Osteoblast (primary cell): ENCODE results near the gene CACNA1D. TPM values are rescaled to one million over a fixed set of nuclear protein-coding genes. Genes with fewer than 3 reads are reported as not detected.
A peak's percentile ranks its signal among the peaks of the same experiment; 100 is the strongest.

ENCODE experiments used
- DNase-seq: peaks from one replicate; pipeline ENCODE4 v3.0.0; 2011; ENCODE audit warnings: low spot score, mixed read lengths; ENCODE audit not compliant: insufficient read length; ENCODE audit errors: missing footprints
- H2AFZ ChIP-seq: 2 replicates; pipeline ENCODE4 v1.6.0; 2011; ENCODE audit warnings: mild to moderate bottlenecking, low read length
- H3K27ac ChIP-seq: 2 replicates; pipeline ENCODE4 v1.5.1; 2011; ENCODE audit warnings: mild to moderate bottlenecking, low read depth, low read length, moderate library complexity
- H3K27me3 ChIP-seq: 2 replicates; pipeline ENCODE4 v1.6.0; 2012; ENCODE audit warnings: mild to moderate bottlenecking, control low read depth, inconsistent platforms, low read length, moderate library complexity; ENCODE audit not compliant: insufficient read depth
- H3K36me3 ChIP-seq: 2 replicates; pipeline ENCODE4 v1.5.1; 2011; ENCODE audit warnings: mild to moderate bottlenecking, low read length, control low read depth, moderate library complexity; ENCODE audit not compliant: insufficient read depth
- H3K4me1 ChIP-seq: 2 replicates; pipeline ENCODE4 v1.5.1; 2011; ENCODE audit warnings: mild to moderate bottlenecking, low read length, control low read depth, moderate library complexity; ENCODE audit not compliant: insufficient read depth
- H3K4me2 ChIP-seq: 2 replicates; pipeline ENCODE4 v1.6.0; 2011; ENCODE audit warnings: mild to moderate bottlenecking, low read length; ENCODE audit not compliant: insufficient read depth
- H3K4me3 ChIP-seq: fragments of 200-600 bp; sonication (generic); 3 replicates; pipeline ENCODE4 v1.5.1; 2012; ENCODE audit warnings: mild to moderate bottlenecking, low read length, inconsistent platforms; ENCODE audit not compliant: insufficient read depth
- H3K79me2 ChIP-seq: 2 replicates; pipeline ENCODE4 v1.6.0; 2012; ENCODE audit warnings: mild to moderate bottlenecking, low read length, control low read depth, inconsistent platforms; ENCODE audit not compliant: insufficient read depth
- H3K9me3 ChIP-seq: 2 replicates; pipeline ENCODE4 v1.5.1; 2011; ENCODE audit warnings: low read depth, low read length, control low read depth
- H4K20me1 ChIP-seq: 2 replicates; pipeline ENCODE4 v1.6.0; 2012; ENCODE audit warnings: mild to moderate bottlenecking, low read length, control low read depth; ENCODE audit not compliant: insufficient read depth
- total RNA-seq: library from RNA; depleted of rRNA; stranded (reverse); fragments of >200 nt; gene quantifications from 2 replicates; pipeline ENCODE4 v1.2.3, GENCODE V29; 2012
- TF ChIP-seq, protein P1 (sequence below): IDR thresholded peaks from 2 replicates; pipeline ENCODE4 v1.5.1; 2011; ENCODE audit warnings: mild to moderate bottlenecking, low read depth, low read length, moderate library complexity; ENCODE audit errors: extremely low read depth

Gene CACNA1D
- total RNA-seq, 1 donor, result under 0.01 TPM

DNA sequence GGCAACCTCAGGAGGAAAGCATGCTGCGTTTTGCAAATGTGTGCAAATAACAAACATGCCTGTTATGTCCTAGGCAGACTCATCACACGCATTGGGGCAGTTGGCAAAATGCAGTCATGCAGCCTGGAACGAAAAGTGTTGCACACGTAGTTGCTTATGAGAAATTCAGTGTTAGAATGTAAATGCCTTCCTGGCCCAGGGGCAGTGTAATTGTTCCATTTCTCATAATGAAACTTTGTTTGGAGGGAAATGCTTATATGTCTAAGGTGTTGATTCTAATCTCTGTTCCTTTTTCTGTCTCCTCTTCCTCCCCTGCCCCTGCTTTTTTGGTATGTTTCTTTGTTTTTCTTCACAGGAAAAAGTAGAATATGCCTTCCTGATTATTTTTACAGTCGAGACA, 156.0 kb downstream of the CACNA1D start:
- TF ChIP-seq, protein P1, sequence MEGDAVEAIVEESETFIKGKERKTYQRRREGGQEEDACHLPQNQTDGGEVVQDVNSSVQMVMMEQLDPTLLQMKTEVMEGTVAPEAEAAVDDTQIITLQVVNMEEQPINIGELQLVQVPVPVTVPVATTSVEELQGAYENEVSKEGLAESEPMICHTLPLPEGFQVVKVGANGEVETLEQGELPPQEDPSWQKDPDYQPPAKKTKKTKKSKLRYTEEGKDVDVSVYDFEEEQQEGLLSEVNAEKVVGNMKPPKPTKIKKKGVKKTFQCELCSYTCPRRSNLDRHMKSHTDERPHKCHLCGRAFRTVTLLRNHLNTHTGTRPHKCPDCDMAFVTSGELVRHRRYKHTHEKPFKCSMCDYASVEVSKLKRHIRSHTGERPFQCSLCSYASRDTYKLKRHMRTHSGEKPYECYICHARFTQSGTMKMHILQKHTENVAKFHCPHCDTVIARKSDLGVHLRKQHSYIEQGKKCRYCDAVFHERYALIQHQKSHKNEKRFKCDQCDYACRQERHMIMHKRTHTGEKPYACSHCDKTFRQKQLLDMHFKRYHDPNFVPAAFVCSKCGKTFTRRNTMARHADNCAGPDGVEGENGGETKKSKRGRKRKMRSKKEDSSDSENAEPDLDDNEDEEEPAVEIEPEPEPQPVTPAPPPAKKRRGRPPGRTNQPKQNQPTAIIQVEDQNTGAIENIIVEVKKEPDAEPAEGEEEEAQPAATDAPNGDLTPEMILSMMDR, result no peak

DNA sequence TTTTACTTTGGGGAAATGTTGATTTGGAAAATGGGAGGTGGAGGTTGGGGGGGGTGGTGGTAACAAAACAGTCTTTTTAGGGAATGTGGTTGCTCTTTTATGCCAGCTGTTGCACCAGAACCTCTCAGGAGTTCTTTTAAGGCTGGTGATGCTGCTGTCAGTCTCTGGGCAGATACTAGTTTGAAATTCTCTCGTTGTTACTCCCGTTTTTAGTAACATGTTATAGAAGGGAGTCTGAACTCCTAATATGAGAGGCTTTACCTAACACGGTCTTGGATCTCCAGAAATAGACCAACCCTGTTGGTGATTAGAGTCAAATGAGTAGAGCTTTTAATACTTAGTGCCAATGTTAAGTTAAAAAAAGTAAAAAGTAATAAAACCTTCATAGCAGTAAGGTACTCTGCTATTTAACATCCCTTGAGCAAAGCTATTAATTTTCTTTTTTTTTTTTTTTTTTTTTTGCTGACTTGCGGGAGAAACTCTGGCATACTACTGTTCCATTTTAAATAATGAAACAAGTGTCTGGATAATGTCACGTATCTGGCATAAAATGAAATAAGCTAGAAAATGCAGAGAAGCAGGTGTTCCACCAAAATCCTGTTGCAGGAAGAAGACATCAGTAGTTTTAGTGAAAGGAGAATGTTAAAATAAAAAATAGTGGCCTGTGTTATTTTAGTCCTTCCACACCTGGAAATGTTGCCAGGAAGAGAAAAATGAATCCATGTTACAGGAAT, 156.7 kb downstream of the CACNA1D start:
- no peaks in the 10 kb centered on the region for H3K79me2 ChIP-seq
- H2AFZ ChIP-seq, result no peak overlapping the region
- no peaks in the 10 kb centered on the region for H3K36me3 ChIP-seq
- no peaks in the 10 kb centered on the region for H4K20me1 ChIP-seq
- H3K4me2 ChIP-seq, result no peak overlapping the region
- no peaks in the 10 kb centered on the region for H3K4me1 ChIP-seq
- H3K4me3 ChIP-seq, result no peak overlapping the region
- no peaks in the 10 kb centered on the region for H3K9me3 ChIP-seq
- no peaks in the 10 kb centered on the region for H3K27me3 ChIP-seq
- TF ChIP-seq, protein P1, result no peak
- DNase-seq, result no peak
- no peak overlapping the region for H3K27ac ChIP-seq

More for the DNA sequence above, 156.0 kb downstream of the CACNA1D start:
- Histone ChIP-seq H3K9me3 (no peaks in the 10 kb centered on the region), H3K4me2 (no peak overlapping the region), H3K79me2 (no peaks in the 10 kb centered on the region), H3K27me3 (no peaks in the 10 kb centered on the region), H3K4me3 (no peak overlapping the region), H4K20me1 (no peaks in the 10 kb centered on the region), H3K4me1 (no peaks in the 10 kb centered on the region), H3K27ac (no peak overlapping the region), H2AFZ (no peak overlapping the region), H3K36me3 (no peaks in the 10 kb centered on the region)
- peak; percentile 54 for DNase-seq

DNA sequence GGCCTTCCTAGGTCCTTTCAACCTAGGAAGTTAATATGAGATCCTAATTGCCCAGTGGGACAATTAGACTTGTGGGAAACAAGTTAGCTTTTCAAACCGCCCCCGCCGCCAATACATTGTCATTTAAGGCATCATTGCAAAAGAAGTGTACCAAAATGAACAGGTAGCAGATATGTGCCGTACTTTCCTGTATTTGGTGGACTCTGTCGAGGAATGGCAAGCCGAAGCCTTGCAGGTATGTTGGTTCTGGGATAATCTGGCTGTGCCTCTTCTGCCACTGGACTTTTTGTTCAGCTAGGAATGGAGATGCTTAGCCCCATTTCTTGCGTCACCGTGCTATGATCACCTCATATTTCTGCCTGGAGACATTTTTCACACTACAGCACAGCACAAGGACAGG, 157.5 kb downstream of the CACNA1D start:
- no peaks in the 10 kb centered on the region for H4K20me1 ChIP-seq
- H3K4me2 ChIP-seq, result no peak overlapping the region
- no peaks in the 10 kb centered on the region for H3K4me1 ChIP-seq
- H3K27me3 ChIP-seq, result no peaks in the 10 kb centered on the region
- H3K79me2 ChIP-seq, result no peaks in the 10 kb centered on the region
- H3K27ac ChIP-seq, result no peak overlapping the region
- no peaks in the 10 kb centered on the region for H3K36me3 ChIP-seq
- H2AFZ ChIP-seq, result no peak overlapping the region
- H3K4me3 ChIP-seq, result no peak overlapping the region
- DNase-seq, result no peak
- TF ChIP-seq, protein P1, result no peak
- H3K9me3 ChIP-seq, result no peaks in the 10 kb centered on the region

DNA sequence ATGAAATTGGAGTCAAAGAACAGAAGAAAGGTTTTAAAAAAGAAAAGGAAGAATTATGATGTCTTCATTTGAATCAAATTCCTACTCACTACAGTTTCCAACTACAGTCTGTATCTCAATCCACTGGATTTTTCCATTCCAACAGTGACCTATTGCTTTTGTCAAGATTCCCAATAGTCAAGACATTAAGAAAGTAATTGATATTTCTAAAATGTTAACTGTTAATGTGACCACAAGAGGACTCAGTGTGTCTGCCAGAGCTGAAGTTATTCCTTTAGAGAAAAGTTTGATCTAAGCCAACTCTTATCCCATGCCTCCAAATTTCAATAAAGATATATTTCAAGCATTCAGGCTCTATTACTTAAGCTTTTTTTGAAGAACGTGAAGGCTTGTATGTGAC, 163.2 kb downstream of the CACNA1D start:
- TF ChIP-seq, protein P1, result no peak
- Histone ChIP-seq H3K36me3 (no peaks in the 10 kb centered on the region), H2AFZ (no peak overlapping the region), H3K27ac (no peak overlapping the region), H3K79me2 (no peaks in the 10 kb centered on the region), H3K27me3 (no peaks in the 10 kb centered on the region), H3K4me2 (no peak overlapping the region), H3K9me3 (no peaks in the 10 kb centered on the region), H4K20me1 (no peaks in the 10 kb centered on the region), H3K4me3 (no peak overlapping the region), H3K4me1 (no peaks in the 10 kb centered on the region)
- no peak for DNase-seq
